NCI-H2107 treated with DMSO at 0.1 percent for 48 hours (cell line): Measurements from ENCODE around the gene PLA2G12A.
"Not testable (repeated sequence)": the region's sequence is repeated elsewhere in the genome, so short reads cannot be mapped to it uniquely, and the experiment has no call there.

Experiments used
- DNase-seq: peaks from one replicate; lab custom pipeline; 2025; ENCODE audit not compliant: unreplicated experiment; lab: John Stamatoyannopoulos, UW

The PLA2G12A gene

GRCh38 chr4:109682875-109683274 is 47.0 kb downstream of the PLA2G12A start:
- DNase-seq, result no peak

GRCh38 chr4:109678925-109679324 is 50.9 kb downstream of the PLA2G12A start:
- DNase-seq, result not testable (repeated sequence)

GRCh38 chr4:109678472-109678871 is 51.4 kb downstream of the PLA2G12A start:
- not testable (repeated sequence) for DNase-seq

- DNase-seq, result no peak
Observed at GRCh38 chr4:109676886-109677285, 53.0 kb downstream of the PLA2G12A start.

GRCh38 chr4:109675843-109676242 is 54.0 kb downstream of the PLA2G12A start:
- DNase-seq, result no peak

- DNase-seq, result no peak
Observed at GRCh38 chr4:109675181-109675580, 54.7 kb downstream of the PLA2G12A start.

GRCh38 chr4:109673303-109673702 is 56.6 kb downstream of the PLA2G12A start:
- DNase-seq, result no peak

GRCh38 chr4:109672169-109672930 is 57.5 kb downstream of the PLA2G12A start:
- no peak for DNase-seq

GRCh38 chr4:109671350-109671749 is 58.5 kb downstream of the PLA2G12A start:
- no peak for DNase-seq

GRCh38 chr4:109665783-109666485 is 63.9 kb downstream of the PLA2G12A start:
- DNase-seq, result no peak

- no peak for DNase-seq
Observed at GRCh38 chr4:109662771-109663170, 67.1 kb downstream of the PLA2G12A start.

GRCh38 chr4:109662116-109662515 is 67.8 kb downstream of the PLA2G12A start:
- DNase-seq, result no peak
